ENCODE data around the gene PIGZ. TPM values are rescaled to one million over a fixed set of nuclear protein-coding genes. Genes with fewer than 3 reads are reported as not detected.

Gene PIGZ
- total RNA-seq, 3 donors from 2014 or later = 29.1 to 131 (median 122) TPM

DNA sequence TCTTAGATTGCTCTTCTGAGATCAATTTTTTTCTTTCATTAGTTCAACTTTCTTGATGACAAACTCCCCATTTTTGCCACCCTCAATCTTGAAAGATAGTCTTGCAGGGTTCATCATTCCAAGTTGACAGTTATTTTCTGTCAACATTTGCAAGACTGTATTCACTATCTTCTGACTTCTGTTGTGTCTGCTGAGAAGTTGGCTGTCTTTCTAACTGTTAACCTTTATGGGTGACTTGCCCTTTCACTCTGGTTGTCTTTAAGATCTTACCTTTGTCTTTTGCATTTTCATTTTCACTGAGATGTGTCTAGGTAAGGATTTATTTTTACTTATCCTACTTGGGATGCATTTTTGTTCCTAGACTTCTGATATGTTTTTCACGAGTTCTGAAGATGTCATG is 14.6 kb upstream of the PIGZ start:
- intact Hi-C loops (cut with DNase I, micrococcal nuclease) = no loop called here
- no peaks in the 10 kb centered on the region for H3K4me1 ChIP-seq (ENCODE audit: low read depth)
- no peaks in the 10 kb centered on the region for H3K36me3 ChIP-seq (ENCODE audit: low read depth)
- DNase-seq (no peak), ATAC-seq (no peak)
- no peaks in the 10 kb centered on the region for H3K9me3 ChIP-seq
- TF ChIP-seq CTCF (IDR thresholded peaks at IDR 0.05) = no peak
- no peak overlapping the region for H3K4me3 ChIP-seq

DNA sequence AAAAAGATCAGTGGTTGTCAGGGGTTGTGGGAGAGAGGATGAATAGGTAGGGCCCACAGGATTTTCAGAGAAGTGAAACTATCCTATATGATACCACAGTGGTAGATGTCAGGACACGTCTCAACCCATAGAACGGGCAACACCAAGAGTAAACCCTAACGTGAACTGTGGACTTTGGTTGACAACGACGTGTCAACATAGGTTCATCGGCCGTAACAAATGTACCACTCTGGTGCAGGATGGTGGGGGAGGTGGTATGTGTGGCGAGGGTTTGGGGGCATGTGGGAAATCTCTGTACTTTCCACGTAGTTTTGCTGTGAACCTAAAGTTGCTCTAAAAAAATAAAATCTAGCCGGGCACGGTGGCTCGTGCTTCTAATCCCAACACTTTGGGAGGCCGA is 13.0 kb upstream of the PIGZ start:
- Histone ChIP-seq H3K4me1 (ENCODE audit: low read depth) (no peaks in the 10 kb centered on the region), H3K9me3 (no peaks in the 10 kb centered on the region), H3K4me3 (no peak overlapping the region), H3K36me3 (ENCODE audit: low read depth) (no peaks in the 10 kb centered on the region)
- ATAC-seq (no peak), DNase-seq (no peak)
- intact Hi-C loops (cut with DNase I, micrococcal nuclease) = no loop called here
- TF ChIP-seq CTCF (IDR thresholded peaks at IDR 0.05) = no peak

- Histone ChIP-seq H3K4me1 (ENCODE audit: low read depth) (no peaks in the 10 kb centered on the region), H3K9me3 (no peaks in the 10 kb centered on the region), H3K36me3 (ENCODE audit: low read depth) (no peaks in the 10 kb centered on the region), H3K4me3 (no peak overlapping the region)
- intact Hi-C loops (cut with DNase I, micrococcal nuclease) = loop anchor here in 1 of 2 donors (10.0 kb wide), 1 partner anchor 145 kb away; no protein-coding TSS in a partner anchor
- no peak for TF ChIP-seq CTCF (IDR thresholded peaks at IDR 0.05)
- ATAC-seq (no peak), DNase-seq (no peak)
Measured at GRCh38 chr3:196979545-196979944, 10.9 kb upstream of the PIGZ start.

GRCh38 chr3:196976941-196977340 is 8.3 kb upstream of the PIGZ start:
- ATAC-seq = no peak
- intact Hi-C loops (cut with DNase I, micrococcal nuclease) = loop anchor here in 1 of 2 donors (10.0 kb wide), 1 partner anchor 142 kb away; no protein-coding TSS in a partner anchor
- DNase-seq = no peak
- no peak for TF ChIP-seq CTCF (IDR thresholded peaks at IDR 0.05)
- H3K36me3 ChIP-seq (ENCODE audit: low read depth) = no peaks in the 10 kb centered on the region
- no peaks in the 10 kb centered on the region for H3K4me1 ChIP-seq (ENCODE audit: low read depth)
- no peaks in the 10 kb centered on the region for H3K9me3 ChIP-seq
- no peak overlapping the region for H3K4me3 ChIP-seq

- intact Hi-C loops (cut with DNase I, micrococcal nuclease) = loop anchor here in 1 of 2 donors (10.0 kb wide), 1 partner anchor 141 kb away; no protein-coding TSS in a partner anchor
- TF ChIP-seq CTCF (IDR thresholded peaks at IDR 0.05) = no peak
- Histone ChIP-seq H3K4me1 (ENCODE audit: low read depth) (no peaks in the 10 kb centered on the region), H3K36me3 (ENCODE audit: low read depth) (no peaks in the 10 kb centered on the region), H3K4me3 (no peak overlapping the region), H3K9me3 (no peaks in the 10 kb centered on the region)
- ATAC-seq (no peak), DNase-seq (no peak)
Measured at GRCh38 chr3:196975349-196975748, 6.7 kb upstream of the PIGZ start.

- Histone ChIP-seq H3K4me1 (ENCODE audit: low read depth) (no peaks in the 10 kb centered on the region), H3K36me3 (ENCODE audit: low read depth) (no peaks in the 10 kb centered on the region), H3K4me3 (no peak overlapping the region), H3K9me3 (no peaks in the 10 kb centered on the region)
- no peak for DNase-seq
- intact Hi-C loops (cut with DNase I, micrococcal nuclease) = loop anchor here in 1 of 2 donors (10.0 kb wide), 1 partner anchor 140 kb away; no protein-coding TSS in a partner anchor
- TF ChIP-seq CTCF (IDR thresholded peaks at IDR 0.05) = no peak
- ATAC-seq = no peak
Measured at GRCh38 chr3:196974661-196975060, 6.0 kb upstream of the PIGZ start.

Measured in mucosa of descending colon (tissue), 3 donors.